NK-92 (cell line): ENCODE data around the gene CAND2.
"Not testable (repeated sequence)": the region's sequence is repeated elsewhere in the genome, so short reads cannot be mapped to it uniquely, and the experiment has no call there.

Source experiments
- DNase-seq: peaks from one replicate; lab custom pipeline; 2025; ENCODE audit not compliant: unreplicated experiment; lab: John Stamatoyannopoulos, UW

The CAND2 gene

DNA sequence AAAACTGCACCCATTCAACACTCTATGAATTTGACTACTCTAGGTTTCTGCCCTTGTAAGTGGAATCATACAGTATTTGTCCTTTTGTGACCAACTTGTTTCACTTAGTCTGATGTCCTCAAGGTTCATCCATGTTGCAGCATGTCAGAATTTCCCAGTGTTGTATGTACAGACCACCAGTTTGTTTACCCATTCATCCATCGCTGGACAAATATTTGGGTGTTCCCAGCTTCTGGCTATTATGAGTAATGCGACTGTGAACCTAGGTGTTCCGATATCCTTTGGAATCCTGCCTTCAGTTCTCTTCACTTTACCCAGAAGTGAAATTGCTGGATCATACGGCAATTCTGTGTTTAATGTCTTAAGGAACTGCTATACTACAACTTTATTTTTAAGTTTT is 32.3 kb downstream of the CAND2 start:
- DNase-seq, result no peak

DNA sequence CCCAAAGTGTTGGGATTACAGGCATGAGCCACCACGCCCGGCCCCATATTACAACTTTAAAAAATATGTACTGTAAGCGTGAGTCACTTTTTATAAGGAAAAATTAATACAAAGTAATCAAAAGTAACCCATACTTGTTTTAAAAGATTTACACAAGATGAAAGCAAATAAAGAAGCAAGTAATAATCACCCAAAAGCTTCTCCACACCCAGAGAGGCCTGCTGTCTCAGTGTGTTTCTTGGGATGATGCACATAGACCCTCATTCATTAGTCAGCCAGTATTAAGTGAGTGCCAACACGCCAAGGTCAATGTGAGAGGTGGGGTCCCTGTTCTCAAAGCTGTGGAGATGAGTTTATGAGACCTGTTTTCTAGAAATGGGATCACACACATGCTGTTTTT is 32.9 kb downstream of the CAND2 start:
- DNase-seq, result no peak

DNA sequence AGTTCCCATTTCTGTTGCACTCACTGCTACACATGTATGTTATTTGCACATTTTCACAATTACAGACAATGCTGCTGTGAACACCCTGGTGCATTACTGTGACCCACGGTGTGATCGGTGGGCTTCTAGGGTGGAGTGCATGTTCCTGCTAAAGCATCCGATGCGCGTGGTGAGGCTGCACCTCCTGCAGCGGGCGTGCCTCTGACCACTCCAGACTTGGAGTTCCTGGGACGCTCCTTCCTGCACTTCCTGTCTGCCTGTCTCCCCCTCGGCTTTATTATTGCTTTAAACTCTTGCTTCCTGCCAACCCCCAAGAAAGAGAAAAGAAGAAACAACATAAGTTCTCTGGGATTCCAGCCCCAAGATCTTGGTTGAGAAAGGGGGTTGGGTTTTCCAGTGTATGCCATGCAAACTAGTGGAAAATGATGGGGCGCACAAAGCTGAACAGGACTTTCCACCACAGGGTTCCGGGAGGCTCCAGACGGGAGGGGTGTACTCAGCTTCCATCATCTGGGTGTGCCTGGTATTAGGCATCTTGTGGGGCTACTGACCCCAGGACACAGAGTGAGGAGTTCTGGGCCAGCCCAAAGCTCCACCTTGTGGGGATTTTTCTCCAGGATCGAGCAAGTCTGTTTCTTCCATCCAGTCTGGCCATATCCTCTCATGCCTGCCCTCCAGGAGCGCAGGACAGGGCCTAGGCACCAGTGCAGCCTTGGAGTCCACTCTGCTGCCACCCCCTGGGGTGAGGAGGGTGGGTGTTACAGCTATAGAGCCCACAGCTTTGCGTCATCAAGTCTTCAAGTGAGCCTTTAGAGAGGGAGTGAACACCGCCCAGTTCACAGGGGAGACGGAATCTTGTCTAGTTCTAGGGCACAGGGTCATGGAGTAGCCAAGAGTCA is 33.7 kb downstream of the CAND2 start:
- no peak for DNase-seq

DNA sequence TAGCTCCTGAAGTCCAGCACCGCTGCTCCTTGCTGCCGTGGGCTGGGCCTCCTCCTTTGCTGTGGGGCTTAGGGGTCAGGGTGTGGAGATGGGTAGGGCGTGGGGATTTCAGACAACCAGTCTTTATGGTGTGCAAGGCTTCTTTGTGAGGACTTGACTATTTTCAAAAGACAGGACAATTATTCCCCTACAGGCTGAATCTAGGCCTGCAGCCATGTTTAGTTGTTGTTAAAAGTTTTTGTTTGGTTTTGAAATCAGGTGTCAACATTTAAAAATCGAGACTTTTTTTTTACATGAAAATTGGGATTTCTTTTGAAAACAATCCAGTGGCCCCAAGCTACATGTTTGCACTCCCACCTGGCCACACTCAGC is 34.3 kb downstream of the CAND2 start:
- no peak for DNase-seq

DNA sequence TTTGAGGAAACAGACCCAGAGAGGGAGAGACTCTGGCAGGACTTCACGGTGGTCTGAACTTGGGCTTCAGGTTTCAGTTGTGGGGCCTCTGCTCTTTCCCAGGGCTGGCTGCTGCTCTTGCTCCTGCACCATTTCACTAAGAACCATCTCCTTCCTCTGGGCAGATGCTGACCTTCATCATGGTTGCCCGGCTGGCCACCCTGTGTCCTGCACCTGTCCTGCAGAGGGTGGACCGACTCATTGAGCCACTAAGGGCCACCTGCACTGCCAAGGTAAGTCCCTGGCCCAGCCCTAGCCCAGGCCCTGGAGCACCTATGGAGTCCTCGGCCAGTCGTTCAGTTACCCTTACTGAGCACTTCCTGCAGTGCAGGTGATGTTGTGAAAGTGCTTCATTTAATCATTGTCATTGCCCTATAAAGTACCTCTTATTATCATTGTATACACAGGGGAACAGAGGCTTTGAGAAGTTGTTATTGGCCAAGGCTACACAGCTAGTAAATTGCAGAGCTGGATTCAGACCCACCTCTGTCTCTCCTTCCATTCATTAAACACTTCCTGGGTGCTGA is 34.9 kb downstream of the CAND2 start:
- no peak for DNase-seq

DNA sequence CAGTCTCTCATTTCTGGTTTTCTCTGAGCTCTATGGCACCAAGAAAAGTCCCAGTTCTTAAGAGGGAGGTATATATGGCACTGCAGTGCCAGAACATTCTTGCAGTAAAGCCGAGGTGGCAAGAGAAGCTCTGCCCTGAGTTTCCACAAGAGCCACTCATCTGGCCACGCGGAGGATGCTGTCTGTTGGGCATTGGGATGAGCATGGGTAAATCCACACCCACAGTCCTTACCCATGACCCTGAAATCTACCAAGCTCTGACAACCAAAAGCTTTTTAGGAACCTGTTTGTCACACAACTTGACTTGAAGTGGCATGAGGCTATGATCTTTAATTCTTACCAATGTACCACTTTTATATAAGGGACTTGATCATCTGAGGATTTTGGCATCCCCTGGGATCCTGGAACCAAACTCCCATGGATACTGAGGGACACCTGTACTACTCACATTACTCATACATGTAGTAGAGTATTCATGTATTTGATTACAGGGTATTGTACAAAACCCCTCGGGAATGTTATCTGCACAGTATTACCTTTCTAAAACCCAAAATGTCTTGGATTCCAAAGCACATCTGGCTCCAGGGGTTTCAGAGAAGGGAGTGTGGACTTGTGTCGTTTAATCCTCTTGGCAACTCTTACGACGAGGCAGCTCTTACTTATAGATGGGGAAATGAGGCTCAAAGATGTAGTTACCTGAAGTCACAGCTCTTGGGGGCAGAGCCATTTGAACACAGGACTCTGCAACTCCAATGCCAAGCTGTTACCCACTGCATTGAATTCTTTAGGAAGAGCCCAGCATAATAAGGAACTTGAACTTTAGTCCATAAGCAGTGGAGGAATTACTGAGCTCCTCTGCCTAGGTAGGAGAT is 36.1 kb downstream of the CAND2 start:
- DNase-seq, result no peak

DNA sequence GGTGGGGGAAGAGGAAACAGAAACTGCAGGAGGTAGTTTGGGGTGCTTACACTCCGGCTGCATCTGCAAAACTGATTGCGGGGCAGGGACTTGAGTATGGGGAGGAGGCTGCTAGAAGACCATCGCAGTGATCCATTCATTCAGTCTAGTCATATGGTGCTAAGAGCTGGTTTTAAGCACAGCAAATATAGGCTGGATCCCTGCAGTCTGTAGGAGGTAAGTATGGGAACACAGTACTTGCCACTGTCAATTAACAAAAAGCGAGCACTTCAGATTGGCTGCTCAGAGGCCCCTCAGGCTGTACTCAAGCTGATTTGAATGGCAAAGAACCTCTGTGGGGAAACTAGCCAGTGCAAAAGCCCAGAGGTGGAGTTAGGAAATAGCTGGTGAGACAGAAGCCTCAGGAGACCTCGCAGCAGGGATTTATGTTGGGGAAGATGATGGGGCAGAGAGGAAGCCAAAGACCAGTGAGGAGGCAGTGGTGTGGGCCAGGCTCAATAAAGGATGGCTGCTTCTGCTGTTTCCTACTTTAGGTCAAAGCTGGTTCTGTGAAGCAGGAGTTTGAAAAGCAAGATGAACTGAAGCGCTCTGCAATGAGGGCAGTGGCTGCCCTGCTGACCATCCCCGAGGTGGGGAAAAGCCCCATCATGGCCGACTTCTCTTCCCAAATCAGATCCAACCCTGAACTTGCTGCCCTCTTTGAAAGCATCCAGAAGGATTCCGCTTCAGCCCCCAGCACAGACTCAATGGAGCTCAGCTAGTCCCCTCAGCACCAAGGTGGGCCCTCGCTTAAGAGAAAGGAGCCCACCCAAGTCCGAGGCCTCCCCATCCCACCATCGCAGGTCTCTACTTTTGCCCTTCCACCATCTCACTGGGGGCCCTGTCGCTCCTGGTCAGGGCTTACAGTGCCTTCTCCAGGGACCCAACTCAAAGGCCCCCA is 37.0 kb downstream of the CAND2 start:
- DNase-seq, result no peak

DNA sequence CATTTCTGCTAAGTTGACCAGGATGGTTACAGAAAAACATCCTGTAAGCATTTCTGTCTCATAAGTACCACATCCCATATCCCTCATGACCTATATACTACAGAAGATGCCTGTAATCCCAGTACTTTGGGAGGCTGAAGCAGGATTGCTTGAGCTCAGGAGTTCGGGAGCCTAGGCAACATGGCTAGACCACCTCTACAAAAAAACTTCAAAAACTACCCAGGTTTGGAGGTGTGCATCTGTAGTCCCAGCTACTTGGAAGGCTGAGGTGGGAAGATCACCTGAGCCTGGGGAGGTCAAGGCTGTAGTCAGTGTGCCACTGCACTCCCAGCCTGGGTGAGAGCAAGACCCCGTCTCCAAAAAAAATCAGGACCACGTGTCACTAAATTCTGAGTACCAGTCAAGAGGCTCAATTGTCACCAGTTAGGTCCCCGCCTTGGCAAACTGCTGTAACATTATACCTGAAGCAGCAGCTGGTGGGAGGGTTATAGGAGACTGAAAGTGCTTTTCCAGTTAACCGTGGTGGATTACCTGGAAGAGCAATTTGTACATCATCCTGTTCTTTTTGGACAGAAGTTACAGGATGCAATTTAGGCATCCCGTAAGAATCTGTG is 38.7 kb downstream of the CAND2 start:
- DNase-seq, result no peak

DNA sequence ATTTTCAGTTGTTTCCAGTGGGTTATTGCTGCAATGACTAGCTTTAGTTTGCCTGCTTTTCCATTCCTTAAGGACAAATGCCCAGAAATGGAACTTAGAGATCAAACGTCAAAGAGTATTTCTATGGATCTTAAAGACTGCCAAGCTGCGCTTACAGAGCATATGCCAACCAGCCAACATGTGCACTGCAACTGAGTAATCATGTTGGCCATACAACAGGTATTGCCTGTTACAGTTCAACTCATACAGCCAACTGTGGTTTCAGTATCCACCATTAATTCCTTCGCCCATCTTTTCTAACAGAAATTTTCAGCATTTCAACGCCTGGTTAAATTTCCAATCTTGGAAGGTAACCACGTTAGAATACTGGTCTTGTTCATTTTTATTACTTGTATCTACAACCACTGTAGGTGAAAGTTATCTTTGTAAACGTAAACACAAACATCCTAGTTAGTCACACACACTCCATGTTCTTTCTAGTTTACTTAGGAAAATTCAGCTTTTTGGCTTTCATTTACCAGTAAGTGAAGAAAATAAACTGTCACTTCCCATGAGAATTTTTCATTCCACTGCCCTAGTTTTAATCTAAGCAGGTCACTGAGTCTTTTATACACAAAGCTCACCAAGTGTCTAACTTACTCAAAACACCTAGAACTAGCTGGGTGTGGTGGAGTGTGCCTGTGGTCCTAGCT is 41.0 kb downstream of the CAND2 start:
- no peak for DNase-seq

DNA sequence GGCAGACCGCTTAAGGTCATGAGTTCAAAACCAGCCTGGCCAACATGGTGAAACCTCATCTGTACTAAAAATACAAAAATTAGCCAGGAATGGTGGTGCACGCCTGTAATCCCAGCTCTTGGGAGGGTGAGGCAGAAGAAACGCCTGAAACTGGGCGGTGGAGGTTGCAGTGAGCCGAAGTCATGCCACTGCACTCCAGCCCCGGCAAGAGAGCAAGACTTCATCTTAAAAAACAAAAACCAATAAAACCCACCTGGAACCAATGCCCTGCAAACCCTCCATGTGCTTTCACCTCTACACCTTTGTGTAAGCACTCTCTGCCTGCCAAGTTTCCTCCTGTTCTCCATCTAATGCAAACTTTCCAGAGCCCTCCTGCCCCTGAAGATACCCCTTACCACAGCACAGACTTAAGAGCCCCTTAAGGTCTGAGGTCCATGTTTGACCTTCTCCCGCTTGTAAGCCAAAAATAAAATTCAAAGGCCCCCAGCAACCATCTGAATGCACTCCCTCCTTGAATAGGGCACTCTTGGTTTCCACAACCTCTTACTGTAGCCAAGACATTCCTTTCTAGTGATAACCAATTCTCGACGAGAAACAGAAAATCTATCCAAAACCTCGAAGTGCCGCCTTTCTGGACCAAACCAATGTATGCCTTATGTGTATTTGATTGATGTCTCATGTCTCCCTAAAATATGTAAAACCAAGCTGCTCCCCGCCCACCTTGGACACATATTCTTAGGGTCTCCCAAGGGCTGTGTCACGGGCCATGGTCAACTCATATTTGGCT is 41.9 kb downstream of the CAND2 start:
- no peak for DNase-seq

DNA sequence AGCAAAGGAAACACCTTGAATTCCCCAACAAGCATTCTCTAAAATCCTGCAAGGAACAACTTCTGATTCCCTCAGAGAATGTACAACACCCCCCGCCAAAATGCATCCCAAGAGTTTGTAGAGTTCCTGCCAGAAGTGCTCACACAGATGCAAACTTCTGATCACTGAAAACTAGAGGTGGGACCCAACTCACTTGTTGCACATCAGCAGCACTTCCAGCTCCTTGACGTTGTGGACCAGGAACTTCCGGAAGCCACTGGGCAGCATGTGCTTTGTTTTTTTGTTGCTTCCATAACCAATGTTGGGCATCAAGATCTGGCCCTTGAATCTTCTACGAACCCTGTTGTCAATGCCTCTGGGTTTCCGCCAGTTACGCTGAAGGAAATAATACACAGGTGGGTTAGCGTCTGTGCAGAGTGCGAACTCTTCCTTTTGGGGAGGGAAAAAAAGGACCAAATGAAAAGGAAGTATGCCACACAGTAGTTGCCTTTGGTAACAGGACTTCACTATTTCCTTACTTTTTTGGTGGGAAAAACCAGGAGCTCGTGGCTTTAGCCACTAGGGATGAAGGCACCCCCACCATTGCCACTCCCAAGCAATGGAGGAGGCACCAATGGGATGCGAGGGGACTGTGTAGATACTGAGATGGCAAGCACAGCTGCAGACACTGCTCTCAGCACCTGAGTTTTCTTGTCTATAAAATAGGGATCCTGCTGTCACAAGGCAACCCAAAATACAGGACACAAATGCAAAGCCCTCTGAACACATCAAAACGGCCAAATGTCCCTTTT is 42.9 kb downstream of the CAND2 start:
- no peak for DNase-seq

DNA sequence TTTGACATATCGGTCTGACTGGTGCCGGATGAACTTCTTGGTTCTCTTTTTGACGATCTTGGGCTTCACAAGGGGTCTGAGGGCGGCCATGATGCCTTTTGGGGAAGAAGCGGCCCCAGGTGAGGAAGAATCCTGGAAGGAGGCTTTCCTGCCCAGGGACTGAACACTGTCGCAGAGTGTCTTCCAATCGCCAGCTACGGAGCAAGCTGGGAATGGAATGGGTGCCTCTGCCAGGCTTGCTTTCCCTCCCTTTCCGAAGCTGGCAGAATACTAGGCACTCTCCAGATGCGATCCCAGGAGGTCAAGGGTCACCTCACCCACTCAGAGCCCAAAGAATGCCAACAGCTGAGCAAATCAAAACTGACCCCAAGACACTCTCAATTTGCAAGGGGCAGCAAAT is 43.7 kb downstream of the CAND2 start:
- DNase-seq, result not testable (repeated sequence)

DNA sequence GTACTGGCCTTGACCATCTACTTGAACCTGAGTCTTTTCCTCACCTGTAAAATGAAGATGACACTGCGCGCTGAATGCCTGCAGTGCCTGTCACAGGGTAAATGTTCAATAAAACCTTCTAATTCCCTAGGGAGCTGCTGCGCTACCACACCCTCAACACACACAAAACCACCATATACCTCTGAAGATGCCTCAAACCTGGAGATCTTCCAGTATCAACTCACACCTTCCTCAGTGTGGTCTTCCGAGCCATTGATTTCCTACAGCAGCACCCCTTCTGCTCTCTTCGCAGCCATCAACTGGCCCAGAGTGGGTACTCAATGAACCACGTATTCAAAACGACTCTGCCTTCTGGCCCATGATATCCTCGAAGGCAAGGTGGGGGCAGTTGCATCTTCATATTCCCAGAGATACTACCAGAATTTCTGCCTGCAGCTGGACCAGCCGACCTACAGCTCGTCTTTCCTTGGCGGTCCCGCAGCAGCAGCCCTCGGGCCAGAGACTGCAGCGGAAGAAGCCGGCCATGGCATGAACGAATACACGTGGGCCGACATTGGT is 44.2 kb downstream of the CAND2 start:
- DNase-seq, result no peak

DNA sequence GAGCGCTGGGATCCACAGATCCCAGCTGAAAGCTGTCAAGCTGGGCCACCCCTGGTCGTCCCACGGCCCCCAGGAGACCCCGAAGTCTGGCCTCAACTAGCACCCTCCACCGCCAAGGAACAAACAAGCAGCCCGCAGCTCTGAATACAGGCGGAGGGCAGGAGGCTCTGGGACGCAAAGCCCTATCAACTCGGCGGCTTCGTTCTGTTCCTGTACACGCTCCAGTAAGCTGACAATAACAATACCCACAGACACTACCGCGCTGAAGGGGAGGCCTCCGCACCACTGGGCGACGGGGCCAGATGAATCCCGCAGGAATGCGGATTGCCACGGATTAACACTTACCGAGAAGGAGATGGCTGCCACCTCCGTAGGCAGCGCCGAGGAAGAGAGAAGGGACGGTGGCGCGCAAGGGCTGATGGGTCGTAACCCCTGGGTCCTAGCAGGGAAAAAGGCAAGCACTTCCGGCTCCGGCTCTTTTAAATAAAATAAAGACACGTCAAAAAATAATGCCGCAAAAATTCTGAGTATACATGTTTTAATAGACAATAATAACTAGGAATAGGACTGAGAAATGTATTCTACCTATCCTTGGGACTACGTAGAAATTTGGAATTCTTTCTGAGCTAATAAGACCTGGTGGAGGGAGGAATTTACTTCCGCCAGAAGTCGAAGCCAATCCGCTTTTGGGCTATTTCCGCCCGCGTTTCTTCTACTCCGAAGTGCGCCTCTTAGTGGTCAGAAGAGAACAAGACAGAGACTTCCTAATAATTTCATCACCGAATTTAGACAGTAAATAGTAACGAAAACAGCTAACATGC is 44.9 kb downstream of the CAND2 start, which contains the start of gene RPL32:
Gene RPL32, minus strand, starts transcription at position 417 of the 821 bp plus-strand sequence. CDS start 1,328 bp downstream, outside the sequence.
- DNase-seq, result peak; percentile 23

DNA sequence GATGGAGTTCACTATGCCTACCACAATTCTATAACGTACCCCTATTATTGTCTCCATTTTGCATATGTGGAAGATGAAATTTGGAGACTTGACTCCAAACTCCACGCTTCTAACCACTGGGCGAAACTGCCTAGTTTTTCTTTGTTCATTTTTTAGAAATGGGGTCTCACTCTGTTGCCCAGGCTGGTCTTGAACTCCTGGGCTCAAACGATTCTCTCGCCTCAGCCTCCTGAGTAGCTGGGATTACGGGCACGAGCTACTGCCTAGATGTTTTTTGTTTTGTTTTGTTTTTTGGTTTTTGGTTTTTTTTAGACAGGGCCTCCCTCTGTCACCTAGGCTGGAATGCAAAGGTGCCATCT is 45.5 kb downstream of the CAND2 start:
- no peak for DNase-seq

DNA sequence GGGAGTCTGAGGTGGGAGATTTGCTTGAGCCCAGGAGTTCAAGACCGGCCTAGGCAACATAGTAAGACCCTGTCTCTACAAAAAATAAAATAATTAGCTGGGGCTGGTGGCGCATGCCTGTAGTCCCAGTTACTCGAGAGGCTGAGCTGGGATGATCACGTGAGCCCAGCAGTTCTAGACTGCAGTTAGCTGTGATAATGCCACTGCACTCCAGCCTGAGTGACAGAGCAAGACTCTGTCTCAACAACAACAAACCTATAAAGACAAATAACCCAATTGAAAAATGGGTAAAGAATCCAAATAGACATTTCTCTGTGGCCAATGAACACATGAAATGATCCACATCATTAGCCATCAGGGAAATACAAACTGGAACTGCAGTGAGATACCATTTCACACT is 46.0 kb downstream of the CAND2 start:
- no peak for DNase-seq

DNA sequence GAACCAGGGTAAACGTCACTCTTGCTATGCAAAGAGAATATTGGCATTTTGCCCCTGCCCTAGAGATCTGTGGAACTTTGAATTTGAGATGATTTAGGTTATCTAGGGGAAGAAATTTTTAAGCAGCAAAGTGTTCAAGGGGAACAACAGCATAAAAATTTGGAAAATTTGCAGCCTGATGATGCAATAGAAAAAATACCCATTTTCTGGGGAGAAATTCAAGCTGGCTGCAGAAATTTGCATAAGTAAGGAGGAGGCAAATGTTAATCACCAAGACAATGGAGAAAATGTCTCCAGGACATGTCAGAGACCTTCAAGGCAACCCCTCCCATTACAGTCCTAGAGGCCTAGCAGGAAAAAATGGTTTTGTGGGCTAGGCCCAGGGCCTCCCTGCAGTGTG is 49.3 kb downstream of the CAND2 start:
- DNase-seq, result no peak
